HepG2 (cell line): Measurements from ENCODE around the gene CDC6. TPM values are rescaled to one million over a fixed set of nuclear protein-coding genes. Genes with fewer than 3 reads are reported as not detected.
A peak's percentile ranks its signal among the peaks of the same experiment; 100 is the strongest.

Experiments used
- AHDC1 ChIP-seq: sonication (generic); formaldehyde crosslinking; IDR thresholded peaks from 2 replicates; pipeline ENCODE4 v1.5.1; 2020; ENCODE audit warnings: mild to moderate bottlenecking, missing genetic modification reagents, borderline replicate concordance
- AHR ChIP-seq: IDR thresholded peaks from 2 replicates; pipeline ENCODE4 v1.6.1; 2018; ENCODE audit warnings: missing genetic modification reagents, missing compliant biosample characterization
- CEBPG ChIP-seq: IDR thresholded peaks from 2 replicates; pipeline ENCODE4 v1.6.1; 2016
- EEA1 ChIP-seq: sonication (generic); formaldehyde crosslinking; IDR thresholded peaks from 2 replicates; pipeline ENCODE4 v1.5.1; 2020; ENCODE audit warnings: mild to moderate bottlenecking, missing genetic modification reagents, borderline replicate concordance
- EP300 ChIP-seq, 3 experiments: sonication (generic) in 1 of 3; formaldehyde crosslinking in 1 of 3; IDR thresholded peaks; 2 replicates each; pipeline versions ENCODE4 v1.5.1 to v1.6.1; 2011 to 2020; ENCODE audit warnings: low read depth in 2 of 3, low read length in 2 of 3, borderline replicate concordance in 1 of 3, improper control_type of control experiment in 1 of 3, mild to moderate bottlenecking in 1 of 3, missing genetic modification reagents in 1 of 3, moderate library complexity in 1 of 3
- ETV5 ChIP-seq: IDR thresholded peaks from 2 replicates; pipeline ENCODE4 v1.6.1; 2018; ENCODE audit warnings: missing biosample characterization, missing genetic modification reagents, inconsistent platforms, borderline replicate concordance
- FOXA3 ChIP-seq: IDR thresholded peaks from 2 replicates; pipeline ENCODE4 v1.6.1; 2016; ENCODE audit warnings: missing genetic modification reagents, missing compliant biosample characterization
- HNF4G ChIP-seq, 2 experiments: sonication (generic) in 1 of 2; formaldehyde crosslinking in 1 of 2; IDR thresholded peaks; 2 replicates each; pipeline versions ENCODE4 v1.4.0 to v1.6.1; 2011 to 2020; ENCODE audit warnings: borderline replicate concordance in 2 of 2, low read depth in 2 of 2, mild to moderate bottlenecking in 2 of 2, low read length in 1 of 2, missing genetic modification reagents in 1 of 2, moderate library complexity in 1 of 2
- HOXA9 ChIP-seq: sonication (generic); formaldehyde crosslinking; IDR thresholded peaks from 2 replicates; pipeline ENCODE4 v1.8.1; 2022; ENCODE audit warnings: missing genetic modification reagents, mild to moderate bottlenecking, moderate library complexity, borderline replicate concordance
- NR2F2 ChIP-seq: IDR thresholded peaks from 2 replicates; pipeline ENCODE4 v1.6.1; 2012; ENCODE audit warnings: low read depth, inconsistent platforms, borderline replicate concordance
- NR2F6 ChIP-seq, 2 experiments: IDR thresholded peaks; 2 replicates each; pipeline ENCODE4 v1.6.1; 2016; ENCODE audit warnings: antibody characterized with exemption in 1 of 2, mild to moderate bottlenecking in 1 of 2
- PAX8 ChIP-seq: sonication (generic); formaldehyde crosslinking; IDR thresholded peaks from 2 replicates; pipeline ENCODE4 v1.8.0; 2022; ENCODE audit warnings: mild to moderate bottlenecking, missing genetic modification reagents, borderline replicate concordance
- POLR2A ChIP-seq, 2 experiments: IDR thresholded peaks; 2 replicates each; pipeline ENCODE4 v1.6.1; 2011; ENCODE audit warnings: low read depth in 2 of 2, low read length in 2 of 2, mild to moderate bottlenecking in 1 of 2, moderate library complexity in 1 of 2; ENCODE audit not compliant: insufficient read depth in 1 of 2
- RARA ChIP-seq: IDR thresholded peaks from 2 replicates; pipeline ENCODE4 v1.6.1; 2016; ENCODE audit warnings: missing genetic modification reagents, missing compliant biosample characterization
- TEAD2 ChIP-seq: sonication (generic); formaldehyde crosslinking; IDR thresholded peaks from 2 replicates; pipeline ENCODE4 v1.9.0; 2021; ENCODE audit warnings: missing genetic modification reagents
- ZBTB7A ChIP-seq: sonication (generic); formaldehyde crosslinking; IDR thresholded peaks from 2 replicates; pipeline ENCODE4 v1.8.0; 2022; ENCODE audit warnings: mild to moderate bottlenecking, missing genetic modification reagents
- ZBTB7B ChIP-seq: sonication (generic); formaldehyde crosslinking; IDR thresholded peaks from 2 replicates; pipeline ENCODE4 v1.4.0; 2020; ENCODE audit warnings: missing genetic modification reagents
- ZFP91 ChIP-seq: sonication (generic); formaldehyde crosslinking; IDR thresholded peaks from 2 replicates; pipeline ENCODE4 v1.9.0; 2022; ENCODE audit warnings: missing genetic modification reagents, mild to moderate bottlenecking, borderline replicate concordance
- ZNF136 ChIP-seq: sonication (generic); formaldehyde crosslinking; IDR thresholded peaks from 2 replicates; pipeline ENCODE4 v1.8.1; 2022; ENCODE audit warnings: low read depth, mild to moderate bottlenecking, moderate library complexity, missing genetic modification reagents
- ZNF446 ChIP-seq: sonication (generic); formaldehyde crosslinking; IDR thresholded peaks from 2 replicates; pipeline ENCODE4 v1.5.0; 2020; ENCODE audit warnings: mild to moderate bottlenecking, missing genetic modification reagents
- ZNF556 ChIP-seq: sonication (generic); formaldehyde crosslinking; IDR thresholded peaks from 2 replicates; pipeline ENCODE4 v1.4.0; 2020; ENCODE audit warnings: mild to moderate bottlenecking, missing genetic modification reagents, borderline replicate concordance
- ZNF639 ChIP-seq: conservative IDR thresholded peaks from 2 replicates; pipeline ENCODE4 v1.6.1; 2018; ENCODE audit warnings: missing genetic modification reagents
- ZSCAN25 ChIP-seq: sonication (generic); formaldehyde crosslinking; IDR thresholded peaks from 2 replicates; pipeline ENCODE4 v1.8.0; 2022; ENCODE audit warnings: mild to moderate bottlenecking, missing genetic modification reagents
- polyA plus RNA-seq, 8 experiments: library from polyadenylated mRNA; depleted of rRNA in 3 of 8; stranded (reverse) in 7 of 8; unstranded in 1 of 8; fragments of >200 nt; fragmentation: Illumina TruSeq in 4 of 8; extraction: Trizol in 4 of 8; gene quantifications; 2 replicates each; pipeline versions ENCODE4 v1.2.1 to v1.2.3, GENCODE V29; 2011 to 2016; ENCODE audit warnings: low read depth in 4 of 8, missing spikeins in 1 of 8, mixed read lengths in 1 of 8; ENCODE audit not compliant: insufficient read depth in 1 of 8
- total RNA-seq, 5 experiments: library from RNA; depleted of rRNA; stranded (reverse); fragments of >200 nt; fragmentation: Illumina TruSeq; extraction: Trizol; gene quantifications; 2 replicates each; pipeline ENCODE4 v1.2.3, GENCODE V29; 2016; ENCODE audit warnings: low read depth in 1 of 5

Gene CDC6
- total and polyA plus RNA-seq, 2 of the 13 experiments (the other 11 are each of a cell fraction or from before 2014, with no cell fraction given), result 17.4 to 114 TPM

DNA sequence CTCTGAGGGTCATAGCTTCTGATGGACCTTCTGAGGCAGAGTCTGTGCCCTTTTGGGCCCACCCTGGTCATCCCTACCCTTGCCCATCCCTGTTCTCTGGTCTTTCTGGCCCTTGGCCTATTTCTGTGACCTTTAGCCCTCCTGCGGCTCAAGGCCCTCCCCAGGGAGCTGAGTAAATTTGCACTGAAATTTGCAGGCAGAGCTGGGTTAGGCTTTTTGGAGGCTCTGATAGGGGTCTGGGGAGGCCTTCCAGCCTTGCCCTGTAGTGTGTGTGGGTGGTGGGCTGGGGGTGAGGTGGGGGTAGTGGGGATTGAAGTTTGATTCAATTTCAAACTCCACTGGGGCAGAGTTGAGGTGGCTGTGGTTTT lies 39.1 kb downstream of the CDC6 start (continued):
- TF ChIP-seq EP300 (IDR thresholded peaks at IDR 0.05; ENCODE audit: low read depth in 2 of 2, low read length in 2 of 2) (0 out of 4 replicates have a peak, but pooled peaks of 1 of the 2 experiments have one; percentile 31), EP300 (CRISPR knock-in tag; IDR thresholded peaks at IDR 0.05; ENCODE audit: borderline replicate concordance) (no peak), TEAD2 (CRISPR knock-in tag) (no peak), NR2F2 (peak; percentile 92), ZNF639 (no peak), ZBTB7B (peak; percentile 67), NR2F6 (IDR thresholded peaks at IDR 0.05) (peak; percentile 88), NR2F6 (CRISPR knock-in tag; IDR thresholded peaks at IDR 0.05) (peak; percentile 93), ZFP91 (CRISPR knock-in tag) (no peak), HNF4G (IDR thresholded peaks at IDR 0.05; ENCODE audit: borderline replicate concordance, low read depth, low read length) (peak; percentile 72; the same call in 1 of the 2 replicates), HNF4G (CRISPR knock-in tag; IDR thresholded peaks at IDR 0.05; ENCODE audit: borderline replicate concordance, low read depth) (0 out of 2 replicates have a peak, but pooled peaks have one; percentile 24), ZBTB7A (0 out of 2 replicates have a peak, but pooled peaks have one; percentile 46), AHDC1 (no peak), ZSCAN25 (no peak), CEBPG (CRISPR knock-in tag) (0 out of 2 replicates have a peak, but pooled peaks have one; percentile 10), FOXA3 (0 out of 2 replicates have a peak, but pooled peaks have one; percentile 9), RARA (peak; percentile 63), POLR2A (IDR thresholded peaks at IDR 0.05; ENCODE audit: insufficient read depth in 1 of 2, low read depth in 2 of 2, low read length in 2 of 2) (no peak), ZNF136 (CRISPR knock-in tag) (no peak), EEA1 (no peak), PAX8 (no peak), ZNF556 (CRISPR knock-in tag) (no peak), HOXA9 (CRISPR knock-in tag) (no peak), ETV5 (no peak), AHR (CRISPR knock-in tag) (no peak), ZNF446 (no peak)
